ENCODE results near the gene CRB3. TPM values are rescaled to one million over a fixed set of nuclear protein-coding genes. Genes with fewer than 3 reads are reported as not detected.

CRB3 gene
- total RNA-seq, 1 experiment from 2014 or later = 29.9 TPM

- Mint-ChIP-seq H3K4me3 (no peak overlapping the region), H3K9me3 (peaks cover 11% of the 10 kb centered on the region), H3K27me3 (ENCODE audit: low read depth) (peaks cover 17% of the 10 kb centered on the region), H3K27ac (no peak overlapping the region), H3K4me1 (no peaks in the 10 kb centered on the region), H3K36me3 (no peaks in the 10 kb centered on the region)
- ChIA-PET CTCF (no interaction called here), POLR2A (interaction anchor here (0.6 kb wide), 1 partner anchor 90 kb away, joined by 3 read pairs; no protein-coding TSS in a partner anchor)
- DNase-seq (ENCODE audit: low spot score) (no peak), ATAC-seq (no peak)
- TF ChIP-seq TEAD1 (CRISPR knock-in tag; IDR thresholded peaks at IDR 0.05) (no peak), FOXK1 (CRISPR knock-in tag; IDR thresholded peaks at IDR 0.05) (no peak), TEAD4 (CRISPR knock-in tag; IDR thresholded peaks at IDR 0.05) (no peak), USF1 (CRISPR knock-in tag; IDR thresholded peaks at IDR 0.05) (no peak), ZNF138 (CRISPR knock-in tag; conservative IDR thresholded peaks at IDR 0.05) (no peak)
These were observed 26.1 kb downstream of the CRB3 start for GRCh38 chr19:6490134-6490533.

- Mint-ChIP-seq H3K4me1 (no peaks in the 10 kb centered on the region), H3K27ac (no peak overlapping the region), H3K4me3 (no peak overlapping the region), H3K9me3 (peaks cover 11% of the 10 kb centered on the region), H3K27me3 (ENCODE audit: low read depth) (peaks cover 17% of the 10 kb centered on the region), H3K36me3 (no peaks in the 10 kb centered on the region)
- ChIA-PET POLR2A (no interaction called here), CTCF (interaction anchor here (0.8 kb wide), 1 partner anchor 60 kb away, joined by 3 read pairs; no protein-coding TSS in a partner anchor)
- TF ChIP-seq ZNF423 (CRISPR knock-in tag; IDR thresholded peaks at IDR 0.05) (no peak), KAT7 (CRISPR knock-in tag; IDR thresholded peaks at IDR 0.05; ENCODE audit: borderline replicate concordance) (no peak), CDX4 (CRISPR knock-in tag; IDR thresholded peaks at IDR 0.05; ENCODE audit: borderline replicate concordance) (no peak), ARID4B (CRISPR knock-in tag; IDR thresholded peaks at IDR 0.05; ENCODE audit: borderline replicate concordance) (no peak), GABPB1 (CRISPR knock-in tag; IDR thresholded peaks at IDR 0.05) (no peak), ERG (CRISPR knock-in tag; IDR thresholded peaks at IDR 0.05) (no peak), SMAD4 (CRISPR knock-in tag; IDR thresholded peaks at IDR 0.05) (no peak), MXD4 (CRISPR knock-in tag; IDR thresholded peaks at IDR 0.05; ENCODE audit: borderline replicate concordance) (no peak), FOXJ3 (CRISPR knock-in tag; IDR thresholded peaks at IDR 0.05; ENCODE audit: borderline replicate concordance) (no peak), TEAD4 (CRISPR knock-in tag; IDR thresholded peaks at IDR 0.05) (no peak), HMGA2 (CRISPR knock-in tag; IDR thresholded peaks at IDR 0.05) (no peak), HMGXB4 (CRISPR knock-in tag; IDR thresholded peaks at IDR 0.05) (no peak), OVOL2 (CRISPR knock-in tag; IDR thresholded peaks at IDR 0.05; ENCODE audit: borderline replicate concordance) (no peak), GRHL2 (CRISPR knock-in tag; IDR thresholded peaks at IDR 0.05; ENCODE audit: insufficient replicate concordance, severe bottlenecking) (no peak), STAT6 (CRISPR knock-in tag; conservative IDR thresholded peaks at IDR 0.05; ENCODE audit: low read depth) (no peak)
- ATAC-seq = no peak
- no peak for DNase-seq (ENCODE audit: low spot score)
These were observed 27.9 kb downstream of the CRB3 start for GRCh38 chr19:6491802-6492592.
